Activated T-cell treated with anti-CD3 and anti-CD28 coated beads, Interleukin-2, amount 50 U/mL, for 48 hours (primary cell): ENCODE measurements around the gene ELMO2.

Experiments used
- DNase-seq, 2 experiments: peaks; one replicate each; pipeline ENCODE4 v3.0.0-alpha.2; 2020

Gene ELMO2

DNA sequence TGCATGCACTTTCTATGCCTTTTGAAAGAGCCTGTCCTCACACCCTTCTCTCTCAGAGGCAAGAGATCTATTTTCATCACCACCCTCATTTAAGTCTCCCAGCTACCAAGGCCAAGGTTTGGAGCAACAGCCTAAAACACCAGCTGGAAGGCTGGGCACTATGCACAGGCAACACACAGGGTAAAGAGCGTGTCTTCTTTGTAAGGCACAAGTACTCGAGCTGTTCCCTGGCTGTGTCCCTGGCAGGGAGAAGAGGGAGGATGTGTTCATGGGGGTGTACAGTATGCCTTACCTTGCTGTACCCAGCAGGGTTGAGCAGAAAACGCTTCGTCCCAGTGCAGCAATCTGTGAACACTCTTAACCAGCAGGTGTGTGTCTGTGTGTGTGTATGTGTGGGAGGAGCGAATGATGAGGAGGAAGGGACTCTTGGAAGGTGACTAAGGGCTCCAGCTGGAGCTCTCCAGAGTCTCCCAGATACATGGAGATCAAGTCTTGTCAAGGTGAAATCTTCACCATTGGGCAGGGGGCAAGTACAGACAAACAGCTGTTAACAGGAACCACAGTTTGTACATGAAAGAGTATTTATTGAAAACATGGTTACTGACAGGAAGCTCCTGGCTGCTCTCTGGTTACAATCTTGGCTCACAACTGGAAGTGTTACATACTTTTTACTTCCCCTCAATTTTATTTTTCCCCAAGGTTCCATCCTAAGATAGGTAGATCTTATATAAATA is 40.8 kb downstream of the ELMO2 start:
- no peak for DNase-seq

GRCh38 chr20:46364670-46365486 is 41.5 kb downstream of the ELMO2 start:
- DNase-seq: no peak

DNA sequence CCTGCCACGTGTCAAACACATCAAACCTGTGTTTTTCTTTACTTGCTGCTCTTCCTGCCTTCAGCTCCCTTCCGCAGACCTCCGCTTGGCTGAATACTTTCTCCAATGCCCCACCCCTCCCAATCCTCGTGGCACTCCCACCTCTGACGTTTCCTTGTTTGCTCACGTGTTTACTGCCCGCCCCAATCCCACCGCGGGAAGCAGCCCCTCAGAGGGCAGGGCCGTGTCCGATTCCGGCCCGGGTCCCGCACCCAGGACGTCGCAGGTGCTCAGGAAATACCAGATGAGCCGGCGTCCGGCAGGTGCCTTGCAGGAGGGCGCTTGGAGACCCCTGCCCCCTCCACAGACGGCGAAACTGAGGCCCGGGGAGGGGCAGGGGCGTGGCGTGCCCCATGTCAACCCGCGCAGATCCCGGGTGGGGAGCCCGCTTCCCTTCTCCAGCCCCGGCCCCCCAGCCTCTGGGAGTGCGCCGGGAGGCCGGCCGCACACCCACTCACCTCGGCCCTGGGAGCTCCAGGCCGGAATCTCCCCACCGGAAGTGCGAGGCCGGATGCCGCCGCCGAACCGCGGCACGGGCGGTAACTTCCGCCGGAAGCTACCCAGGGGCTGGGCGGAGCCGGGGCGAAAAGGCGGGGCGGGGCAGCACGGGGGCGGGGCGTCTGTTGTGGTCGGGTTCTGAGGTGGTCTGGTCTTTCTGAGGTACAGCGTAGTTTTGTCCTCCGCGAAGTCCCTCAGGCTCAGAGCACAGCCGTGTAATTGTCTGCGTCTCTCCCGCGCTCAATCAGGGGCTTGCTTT is 42.3 kb downstream of the ELMO2 start:
- DNase-seq: peak; percentile 87 to 90

- DNase-seq: no peak
Observed at GRCh38 chr20:46362921-46363867, 43.2 kb downstream of the ELMO2 start.

DNA sequence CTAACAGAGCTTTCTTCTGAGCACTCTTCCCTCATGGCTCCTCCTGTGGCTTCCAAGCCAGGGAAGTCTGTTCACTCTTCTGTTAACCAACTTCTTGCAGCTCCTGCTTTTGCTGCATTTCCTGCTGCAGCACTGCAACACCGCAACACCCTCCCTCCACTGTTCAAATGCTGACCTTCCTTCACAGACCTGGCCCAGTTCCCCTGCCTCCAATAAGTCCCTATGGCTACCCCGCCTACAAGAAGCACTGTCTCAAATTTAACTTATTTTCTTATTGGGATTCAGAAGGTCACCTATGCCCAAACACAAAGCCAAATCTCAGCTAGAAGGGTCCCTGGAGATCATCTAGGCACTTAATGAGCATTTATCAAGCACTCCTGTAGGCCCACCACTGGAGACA is 44.6 kb downstream of the ELMO2 start:
- no peak for DNase-seq

GRCh38 chr20:46361381-46361780 is 45.0 kb downstream of the ELMO2 start:
- no peak for DNase-seq

DNA sequence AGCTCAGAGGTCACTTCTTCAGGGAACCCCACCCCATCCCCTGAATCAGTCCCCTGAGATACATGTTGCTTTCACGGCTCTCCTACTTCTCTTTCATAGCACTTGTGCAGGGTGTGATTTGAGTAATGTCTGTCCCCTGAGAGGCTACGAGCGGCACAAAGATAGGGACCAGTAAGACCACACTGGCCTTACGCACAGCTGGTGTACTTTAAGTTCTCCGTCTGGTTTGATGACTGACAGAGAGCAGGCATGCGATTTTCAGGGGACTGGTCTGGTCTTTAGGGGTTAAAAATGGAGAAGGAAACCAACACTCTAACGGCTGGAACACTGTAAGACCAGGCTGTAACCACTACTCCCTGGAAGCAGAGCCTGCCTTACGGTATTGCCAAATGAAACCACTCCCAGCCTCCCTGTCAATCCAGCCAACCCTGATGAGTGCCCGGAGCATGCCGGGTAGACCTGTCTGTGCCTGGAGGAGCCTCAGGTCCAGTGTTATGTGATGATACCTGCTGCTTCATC is 47.1 kb downstream of the ELMO2 start:
- DNase-seq: no peak

- no peak for DNase-seq
Observed at GRCh38 chr20:46358346-46359058, 47.9 kb downstream of the ELMO2 start.

DNA sequence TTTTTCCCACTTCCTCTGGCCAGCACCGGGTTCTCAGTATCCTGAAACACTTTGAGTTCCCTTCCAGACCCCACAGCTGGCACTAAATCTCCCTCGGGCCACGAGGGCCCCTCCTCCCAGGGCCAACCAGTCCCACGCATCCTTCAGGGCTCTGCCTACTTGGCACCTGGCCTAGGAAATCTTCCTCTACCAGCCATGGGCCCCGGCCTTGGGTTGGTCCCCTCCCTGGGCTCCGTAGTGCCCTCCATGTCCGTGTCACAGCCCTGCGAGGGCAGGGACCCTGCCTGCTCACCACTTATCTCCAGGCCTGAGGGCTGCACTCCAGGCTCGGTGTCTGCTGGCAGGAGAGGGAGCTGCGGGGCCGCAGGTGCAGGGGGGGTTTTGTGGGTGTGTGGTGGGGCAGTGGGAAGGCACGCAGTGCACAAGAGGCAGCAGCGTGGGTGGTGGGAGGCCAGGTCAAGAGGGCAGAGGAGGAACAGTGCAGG is 49.3 kb downstream of the ELMO2 start:
- DNase-seq: no peak

GRCh38 chr20:46356195-46357029 is 50.0 kb downstream of the ELMO2 start:
- no peak for DNase-seq

- DNase-seq: no peak
Observed at GRCh38 chr20:46355778-46356177, 50.6 kb downstream of the ELMO2 start.

GRCh38 chr20:46354920-46355654 is 51.3 kb downstream of the ELMO2 start:
- DNase-seq: no peak

DNA sequence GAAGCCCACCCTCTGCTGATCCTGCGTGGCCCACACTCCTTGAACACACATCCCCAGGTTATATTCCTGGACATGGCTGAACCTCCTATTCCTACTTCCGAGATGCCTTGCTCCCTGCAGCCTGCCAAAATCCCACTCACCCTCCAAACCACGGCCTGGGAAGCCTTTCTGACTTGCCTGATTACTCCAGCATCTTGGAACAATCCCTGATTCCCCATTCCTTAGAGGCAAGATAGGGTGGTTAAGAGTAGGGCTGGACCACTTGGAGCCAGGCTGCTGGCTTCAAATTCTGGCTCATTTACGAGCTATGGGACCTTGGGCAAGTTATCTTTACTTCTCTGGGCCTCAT is 52.2 kb downstream of the ELMO2 start:
- DNase-seq: no peak

DNA sequence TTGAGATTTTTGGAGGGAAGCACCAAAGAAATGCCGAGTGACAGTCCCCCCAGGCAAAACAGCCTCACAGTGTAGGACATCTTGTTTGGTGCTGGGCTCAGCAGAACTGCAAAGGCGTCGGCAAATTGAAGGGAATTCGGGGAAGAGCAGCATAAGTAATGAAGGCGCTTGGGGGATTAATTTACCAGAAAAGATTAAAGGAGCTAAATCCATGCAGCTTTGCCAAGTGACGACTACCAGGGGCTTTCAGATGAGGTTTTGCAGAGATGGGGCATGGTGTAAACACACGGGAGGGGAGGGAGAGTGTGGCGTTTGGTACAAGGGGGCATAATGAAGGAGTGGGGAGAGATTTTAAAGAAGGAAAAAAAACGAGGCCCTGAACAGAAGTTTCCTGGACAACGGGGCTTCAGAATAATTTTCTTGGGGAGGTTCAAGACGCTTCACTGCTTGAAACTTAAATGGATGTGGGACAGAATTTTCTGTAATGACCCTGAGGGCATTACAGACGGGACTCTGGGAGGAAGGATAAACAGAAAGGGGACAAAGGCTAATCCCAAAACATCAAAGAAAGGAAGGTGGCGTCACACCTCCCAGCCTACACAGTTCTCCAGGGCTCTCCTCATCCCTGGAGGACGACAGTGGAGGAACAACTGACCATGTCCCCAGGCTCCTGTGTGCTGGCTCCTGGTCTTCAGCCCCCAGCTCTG is 52.8 kb downstream of the ELMO2 start:
- DNase-seq: no peak

DNA sequence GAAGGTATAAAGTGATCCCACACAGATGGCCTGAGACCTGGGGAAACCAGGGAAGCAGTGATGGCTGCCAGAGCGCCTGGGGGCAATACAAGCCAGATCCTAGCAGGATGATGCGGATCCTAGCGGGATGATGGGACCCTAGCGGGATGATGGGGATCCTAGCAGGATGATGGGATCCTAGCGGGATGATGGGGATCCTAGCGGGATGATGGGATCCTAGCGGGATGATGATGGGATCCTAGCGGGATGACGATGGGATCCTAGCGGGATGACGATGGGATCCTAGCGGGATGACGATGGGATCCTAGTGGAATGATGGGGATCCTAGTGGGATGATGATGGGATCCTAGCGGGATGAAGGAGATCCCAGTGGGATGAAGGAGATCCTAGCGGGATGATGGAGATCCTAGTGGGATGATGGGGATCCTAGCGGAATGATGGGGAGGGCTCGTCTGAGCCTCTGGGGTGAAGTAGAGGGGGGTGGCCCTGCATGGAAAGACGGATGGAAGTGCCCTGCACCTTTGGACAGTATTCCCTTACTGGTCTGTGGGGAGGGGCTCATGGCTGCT is 54.0 kb downstream of the ELMO2 start:
- DNase-seq: no peak

DNA sequence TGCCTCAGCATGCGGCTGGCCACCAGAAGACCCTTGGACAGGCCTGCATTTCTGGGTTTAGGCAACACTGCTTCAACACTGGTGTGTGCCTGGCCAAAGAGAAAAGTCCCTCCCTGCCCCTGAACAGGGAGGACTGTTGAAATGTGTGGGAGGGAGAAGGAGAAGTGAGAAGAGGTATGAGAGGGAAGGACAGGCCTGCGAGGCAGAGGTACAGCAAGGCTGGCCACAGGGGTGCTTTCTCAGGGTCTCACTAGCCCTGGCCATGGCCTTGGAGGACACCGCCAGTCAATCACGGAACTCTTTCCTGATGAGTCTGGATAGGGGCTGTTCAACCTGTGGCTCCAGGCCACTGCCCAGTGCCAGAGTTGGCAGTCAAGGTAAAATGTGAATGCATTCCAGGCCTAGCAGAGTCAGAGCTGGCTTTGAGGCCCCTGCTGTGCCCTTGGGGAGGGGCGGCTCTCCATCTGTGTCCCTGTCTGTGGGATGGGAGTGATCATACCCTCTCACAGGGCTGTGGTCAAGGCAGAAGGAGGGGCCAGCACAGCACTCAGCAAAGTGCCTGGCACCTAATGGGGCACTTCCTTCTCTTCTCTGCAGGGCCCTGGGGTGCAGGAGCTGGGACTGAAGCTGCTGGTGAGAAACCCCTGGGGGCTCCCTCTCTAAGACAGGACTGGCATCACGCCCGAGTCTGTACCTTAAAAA is 54.9 kb downstream of the ELMO2 start:
- no peak for DNase-seq

GRCh38 chr20:46350986-46351267 is 55.5 kb downstream of the ELMO2 start:
- DNase-seq: no peak
